ENCODE data around the gene PRDM8. TPM values are rescaled to one million over a fixed set of nuclear protein-coding genes. Genes with fewer than 3 reads are reported as not detected.
"Not testable (repeated sequence)": the region's sequence is repeated elsewhere in the genome, so short reads cannot be mapped to it uniquely, and the experiment has no call there.

Gene PRDM8
- total and polyA plus RNA-seq, 2 donors (not counting 1 experiment from before 2014, with no cell fraction given) = 20.0 to 35.6 TPM

DNA sequence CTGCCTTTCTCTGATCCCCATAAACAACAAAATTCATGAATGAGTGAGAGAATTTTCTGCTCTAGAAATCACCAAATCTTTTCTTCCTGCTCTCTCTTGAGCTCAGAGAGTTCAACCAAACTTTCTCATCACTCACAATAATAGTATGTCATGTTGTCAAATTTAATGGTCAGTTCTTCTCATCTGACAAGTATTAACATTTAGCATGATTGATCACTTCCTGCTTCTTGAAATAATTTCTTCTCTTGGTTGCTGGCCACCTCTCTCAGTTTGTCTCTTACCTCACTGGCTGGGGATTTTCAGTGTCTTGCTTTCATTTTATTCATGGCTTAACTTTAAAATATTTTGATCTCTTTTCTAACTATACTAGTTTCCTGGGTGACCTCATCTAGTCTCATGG is 43.7 kb downstream of the PRDM8 start:
- no peaks in the 10 kb centered on the region for H4K20me1 ChIP-seq (ENCODE audit: control insufficient read depth, insufficient read depth, low read length, poor library complexity, severe bottlenecking)
- Mint-ChIP-seq H3K4me1 (no peaks in the 10 kb centered on the region), H3K4me3 (no peak overlapping the region), H3K27ac (no peak overlapping the region), H3K9me3 (ENCODE audit: insufficient read depth) (no peaks in the 10 kb centered on the region), H3K27me3 (peaks cover 8% of the 10 kb centered on the region)
- no peaks in the 10 kb centered on the region for H3K4me1 ChIP-seq (ENCODE audit: control insufficient read depth in 2 of 2, insufficient read depth in 2 of 2, low read length in 2 of 2)
- no peaks in the 10 kb centered on the region for H3K9me3 ChIP-seq (ENCODE audit: control extremely low read depth in 1 of 3, control insufficient read depth in 2 of 3, insufficient read depth in 1 of 3, low read length in 2 of 3)
- ChIA-PET CTCF (interaction anchor here (1.2 kb wide), 1 partner anchor 9 kb away, joined by 4 read pairs; no protein-coding TSS in a partner anchor), POLR2A (no interaction called here)
- H3K4me3 ChIP-seq (ENCODE audit: control extremely low read depth in 1 of 5, extremely low read depth in 1 of 5, insufficient read depth in 1 of 5, low read depth in 2 of 5, low read length in 4 of 5) = no peak overlapping the region
- ATAC-seq (ENCODE audit: low read depth) (no peak), DNase-seq (no peak)
- H3K27me3 ChIP-seq (replicated peaks in 1 of 4; ENCODE audit: control extremely low read depth in 1 of 4, control insufficient read depth in 3 of 4, insufficient read depth in 4 of 4, low read length in 3 of 4) = peaks cover 0 to 9% (median 3%) of the 10 kb centered on the region in 4 experiments
- no peaks in the 10 kb centered on the region for H3K79me2 ChIP-seq (ENCODE audit: control insufficient read depth, insufficient read depth, low read length)
- H3K4me2 ChIP-seq (replicated peaks; ENCODE audit: low read depth, low read length, poor library complexity, severe bottlenecking) = no peak overlapping the region
- H2AFZ ChIP-seq (ENCODE audit: insufficient read depth, low read depth, low read length, poor library complexity, severe bottlenecking) = no peak overlapping the region
- H3K36me3 ChIP-seq (replicated peaks in 1 of 2; ENCODE audit: control extremely low read depth in 1 of 2, control insufficient read depth in 1 of 2, extremely low read depth in 1 of 2, insufficient read depth in 2 of 2, low read length in 1 of 2) = no peaks in the 10 kb centered on the region
- TF ChIP-seq EZH2 (IDR thresholded peaks at IDR 0.05; ENCODE audit: borderline replicate concordance, insufficient read depth, low read depth, low read length, poor library complexity, severe bottlenecking) = no peak
- TF ChIP-seq, protein P1, sequence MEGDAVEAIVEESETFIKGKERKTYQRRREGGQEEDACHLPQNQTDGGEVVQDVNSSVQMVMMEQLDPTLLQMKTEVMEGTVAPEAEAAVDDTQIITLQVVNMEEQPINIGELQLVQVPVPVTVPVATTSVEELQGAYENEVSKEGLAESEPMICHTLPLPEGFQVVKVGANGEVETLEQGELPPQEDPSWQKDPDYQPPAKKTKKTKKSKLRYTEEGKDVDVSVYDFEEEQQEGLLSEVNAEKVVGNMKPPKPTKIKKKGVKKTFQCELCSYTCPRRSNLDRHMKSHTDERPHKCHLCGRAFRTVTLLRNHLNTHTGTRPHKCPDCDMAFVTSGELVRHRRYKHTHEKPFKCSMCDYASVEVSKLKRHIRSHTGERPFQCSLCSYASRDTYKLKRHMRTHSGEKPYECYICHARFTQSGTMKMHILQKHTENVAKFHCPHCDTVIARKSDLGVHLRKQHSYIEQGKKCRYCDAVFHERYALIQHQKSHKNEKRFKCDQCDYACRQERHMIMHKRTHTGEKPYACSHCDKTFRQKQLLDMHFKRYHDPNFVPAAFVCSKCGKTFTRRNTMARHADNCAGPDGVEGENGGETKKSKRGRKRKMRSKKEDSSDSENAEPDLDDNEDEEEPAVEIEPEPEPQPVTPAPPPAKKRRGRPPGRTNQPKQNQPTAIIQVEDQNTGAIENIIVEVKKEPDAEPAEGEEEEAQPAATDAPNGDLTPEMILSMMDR (IDR thresholded peaks at IDR 0.05) = no peak
- H3K27ac ChIP-seq (ENCODE audit: low read length in 2 of 2) = no peak overlapping the region
- intact Hi-C loops (cut with micrococcal nuclease) = no loop called here
- no peak overlapping the region for H3K9ac ChIP-seq (ENCODE audit: low read length)

DNA sequence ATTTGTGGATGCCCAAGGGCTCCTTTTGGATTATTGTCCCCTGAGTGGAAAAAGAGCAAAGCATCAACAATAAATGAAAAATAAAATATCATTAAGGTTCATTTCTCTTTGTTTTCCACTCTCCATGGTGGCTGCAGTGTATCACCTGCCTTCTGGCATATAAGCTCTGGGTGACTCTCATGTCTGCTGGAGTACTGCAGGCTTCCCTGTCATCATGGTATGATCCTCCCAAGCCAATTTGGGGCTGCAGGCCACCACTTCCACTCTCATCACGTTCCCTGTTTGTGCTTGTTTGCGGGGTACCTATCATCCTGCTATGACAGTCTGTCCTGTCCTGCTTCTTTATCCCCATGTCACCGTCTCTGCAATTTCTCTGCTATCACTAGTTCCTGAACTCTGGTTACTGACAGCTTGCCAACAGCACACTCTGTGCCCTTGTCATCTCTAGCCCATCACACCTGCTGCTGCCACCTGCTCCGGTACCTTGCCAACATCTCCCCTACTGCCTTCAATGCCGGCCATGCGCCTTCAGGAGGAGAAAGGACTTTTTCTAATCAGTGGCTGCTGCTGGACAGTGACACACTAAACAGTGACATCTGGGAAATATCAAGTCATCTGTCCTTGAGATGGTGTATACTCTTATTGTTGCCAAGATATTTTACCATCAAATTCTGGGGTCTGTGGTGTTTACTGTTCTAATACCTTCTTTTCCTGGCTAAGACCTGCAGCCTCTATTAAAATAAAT is 46.1 kb downstream of the PRDM8 start:
- Mint-ChIP-seq H3K4me1 (no peaks in the 10 kb centered on the region), H3K27ac (no peak overlapping the region)
- intact Hi-C loops (cut with micrococcal nuclease) = no loop called here

DNA sequence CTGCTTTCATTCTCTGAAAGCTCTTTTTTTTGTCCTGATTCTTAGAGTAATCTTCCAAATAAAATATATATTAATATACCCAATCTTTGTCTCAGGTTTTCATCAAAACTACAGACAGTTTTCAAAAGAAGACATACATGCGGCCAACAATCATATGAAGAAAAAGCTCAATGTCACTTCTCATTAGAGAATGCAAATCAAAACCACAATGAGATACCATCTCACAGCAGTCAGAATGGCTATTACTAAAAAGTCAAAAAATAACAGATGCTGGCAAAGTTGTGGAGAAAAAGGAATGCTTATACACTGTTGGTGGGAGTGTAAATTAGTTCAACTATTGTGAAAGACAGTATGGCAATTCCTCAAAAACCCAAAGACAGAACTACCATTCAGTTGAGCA is 50.2 kb downstream of the PRDM8 start:
- H3K4me1 Mint-ChIP-seq; H3K9ac ChIP-seq (ENCODE audit: low read length); H3K4me2 ChIP-seq (replicated peaks; ENCODE audit: low read depth, low read length, poor library complexity, severe bottlenecking); H3K27ac ChIP-seq (ENCODE audit: low read length in 2 of 2); DNase-seq; H3K9me3 ChIP-seq (ENCODE audit: control extremely low read depth in 1 of 3, control insufficient read depth in 2 of 3, insufficient read depth in 1 of 3, low read length in 2 of 3); H3K9me3 Mint-ChIP-seq (ENCODE audit: insufficient read depth); H3K4me3 ChIP-seq (ENCODE audit: control extremely low read depth in 1 of 5, extremely low read depth in 1 of 5, insufficient read depth in 1 of 5, low read depth in 2 of 5, low read length in 4 of 5); POLR2A ChIA-PET; intact Hi-C loops (cut with micrococcal nuclease); H4K20me1 ChIP-seq (ENCODE audit: control insufficient read depth, insufficient read depth, low read length, poor library complexity, severe bottlenecking); H3K36me3 ChIP-seq (replicated peaks in 1 of 2; ENCODE audit: control extremely low read depth in 1 of 2, control insufficient read depth in 1 of 2, extremely low read depth in 1 of 2, insufficient read depth in 2 of 2, low read length in 1 of 2); H2AFZ ChIP-seq (ENCODE audit: insufficient read depth, low read depth, low read length, poor library complexity, severe bottlenecking); H3K79me2 ChIP-seq (ENCODE audit: control insufficient read depth, insufficient read depth, low read length); H3K4me3 Mint-ChIP-seq; H3K4me1 ChIP-seq (ENCODE audit: control insufficient read depth in 2 of 2, insufficient read depth in 2 of 2, low read length in 2 of 2); ATAC-seq (ENCODE audit: low read depth); CTCF ChIA-PET; H3K27me3 ChIP-seq (replicated peaks in 1 of 4; ENCODE audit: control extremely low read depth in 1 of 4, control insufficient read depth in 3 of 4, insufficient read depth in 4 of 4, low read length in 3 of 4); H3K27ac Mint-ChIP-seq: not testable (repeated sequence)
- peaks cover 30% of the 10 kb centered on the region for H3K27me3 Mint-ChIP-seq
- no CpG with 5 or more reads among the region's 1 CpG for WGBS (ENCODE audit: insufficient coverage)

More for the DNA sequence above, 46.1 kb downstream of the PRDM8 start:
- H2AFZ ChIP-seq (ENCODE audit: insufficient read depth, low read depth, low read length, poor library complexity, severe bottlenecking) = no peak overlapping the region
- no peak overlapping the region for H3K4me2 ChIP-seq (replicated peaks; ENCODE audit: low read depth, low read length, poor library complexity, severe bottlenecking)
- peaks cover 0 to 6% (median 3%) of the 10 kb centered on the region in 4 experiments for H3K27me3 ChIP-seq (replicated peaks in 1 of 4; ENCODE audit: control extremely low read depth in 1 of 4, control insufficient read depth in 3 of 4, insufficient read depth in 4 of 4, low read length in 3 of 4)
- H3K4me3 Mint-ChIP-seq = no peak overlapping the region
- H4K20me1 ChIP-seq (ENCODE audit: control insufficient read depth, insufficient read depth, low read length, poor library complexity, severe bottlenecking) = no peaks in the 10 kb centered on the region
- H3K4me3 ChIP-seq (ENCODE audit: control extremely low read depth in 1 of 5, extremely low read depth in 1 of 5, insufficient read depth in 1 of 5, low read depth in 2 of 5, low read length in 4 of 5) = no peak overlapping the region
- DNase-seq = no peak
- no peaks in the 10 kb centered on the region for H3K4me1 ChIP-seq (ENCODE audit: control insufficient read depth in 2 of 2, insufficient read depth in 2 of 2, low read length in 2 of 2)
- H3K9me3 Mint-ChIP-seq (ENCODE audit: insufficient read depth) = no peaks in the 10 kb centered on the region
- no peak overlapping the region for H3K9ac ChIP-seq (ENCODE audit: low read length)
- H3K79me2 ChIP-seq (ENCODE audit: control insufficient read depth, insufficient read depth, low read length) = no peaks in the 10 kb centered on the region
- ChIA-PET CTCF (no interaction called here), POLR2A (no interaction called here)
- no peaks in the 10 kb centered on the region for H3K36me3 ChIP-seq (replicated peaks in 1 of 2; ENCODE audit: control extremely low read depth in 1 of 2, control insufficient read depth in 1 of 2, extremely low read depth in 1 of 2, insufficient read depth in 2 of 2, low read length in 1 of 2)
- no peak for TF ChIP-seq EZH2 (IDR thresholded peaks at IDR 0.05; ENCODE audit: borderline replicate concordance, insufficient read depth, low read depth, low read length, poor library complexity, severe bottlenecking)
- TF ChIP-seq, protein P1 (IDR thresholded peaks at IDR 0.05) = no peak
- H3K9me3 ChIP-seq (ENCODE audit: control extremely low read depth in 1 of 3, control insufficient read depth in 2 of 3, insufficient read depth in 1 of 3, low read length in 2 of 3) = no peaks in the 10 kb centered on the region
- H3K27me3 Mint-ChIP-seq = peaks cover 25% of the 10 kb centered on the region
- 92% methylated on average over 5 of the region's 6 CpGs for WGBS (ENCODE audit: insufficient coverage)
- ATAC-seq (ENCODE audit: low read depth) = no peak
- no peak overlapping the region for H3K27ac ChIP-seq (ENCODE audit: low read length in 2 of 2)
